GM18502 (cell line): ENCODE measurements around the gene SNPH.

ENCODE experiments used
- ATAC-seq: cut with Tn5 transposase; IDR thresholded peaks from one replicate; pipeline ENCODE4 v1.9.1; 2021; ENCODE audit warnings: mild to moderate bottlenecking; ENCODE audit not compliant: unreplicated experiment, poor library complexity

Gene SNPH

GRCh38 chr20:1302685-1303541, 36.8 kb downstream of the SNPH start:
- no peak for ATAC-seq

GRCh38 chr20:1304710-1305515, 38.8 kb downstream of the SNPH start:
- no peak for ATAC-seq

GRCh38 chr20:1305712-1306111, 39.6 kb downstream of the SNPH start:
- ATAC-seq, result no peak

- no peak for ATAC-seq
These were observed 40.4 kb downstream of the SNPH start for GRCh38 chr20:1306316-1307135.

GRCh38 chr20:1307171-1307570, 41.1 kb downstream of the SNPH start:
- ATAC-seq, result no peak

- ATAC-seq, result no peak
These were observed 41.5 kb downstream of the SNPH start for GRCh38 chr20:1307571-1307971.

- ATAC-seq, result no peak
These were observed 42.1 kb downstream of the SNPH start for GRCh38 chr20:1308067-1308701.

GRCh38 chr20:1308702-1309095, 42.6 kb downstream of the SNPH start:
- ATAC-seq, result no peak

GRCh38 chr20:1309439-1309847, 43.3 kb downstream of the SNPH start:
- ATAC-seq, result no peak

GRCh38 chr20:1310071-1310470, 44.0 kb downstream of the SNPH start:
- ATAC-seq, result no peak

GRCh38 chr20:1310506-1311190, 44.6 kb downstream of the SNPH start:
- no peak for ATAC-seq

GRCh38 chr20:1312308-1312707, 46.2 kb downstream of the SNPH start:
- ATAC-seq, result no peak

- ATAC-seq, result no peak
These were observed 46.8 kb downstream of the SNPH start for GRCh38 chr20:1312904-1313235.

- ATAC-seq, result no peak
These were observed 47.3 kb downstream of the SNPH start for GRCh38 chr20:1313236-1313964.

GRCh38 chr20:1315804-1316203, 49.7 kb downstream of the SNPH start:
- ATAC-seq, result no peak

- no peak for ATAC-seq
These were observed 51.6 kb downstream of the SNPH start for GRCh38 chr20:1317545-1318255.

GRCh38 chr20:1319051-1319450, 53.0 kb downstream of the SNPH start:
- ATAC-seq, result no peak

GRCh38 chr20:1319462-1319861, 53.4 kb downstream of the SNPH start:
- no peak for ATAC-seq
